HUES64 (cell line): ENCODE results near the gene MT4.

Experiments used
- H3K27ac ChIP-seq: 2 replicates; pipeline ENCODE4 v1.7.0; 2013; ENCODE audit warnings: low read depth, low read length, inconsistent platforms
- H3K27me3 ChIP-seq: 2 replicates; pipeline ENCODE4 v1.6.1; 2013; ENCODE audit warnings: mild to moderate bottlenecking, low read length; ENCODE audit not compliant: insufficient read depth
- H3K36me3 ChIP-seq: 2 replicates; pipeline ENCODE4 v1.6.1; 2013; ENCODE audit warnings: mild to moderate bottlenecking, low read length; ENCODE audit not compliant: insufficient read depth
- H3K4me1 ChIP-seq: 2 replicates; pipeline ENCODE4 v1.6.1; 2013; ENCODE audit warnings: mild to moderate bottlenecking, low read length, moderate library complexity; ENCODE audit not compliant: insufficient read depth
- H3K4me3 ChIP-seq: 2 replicates; pipeline ENCODE4 v1.5.1; 2013; ENCODE audit warnings: mild to moderate bottlenecking, low read length, moderate library complexity
- H3K9ac ChIP-seq: 2 replicates; pipeline ENCODE4 v1.6.1; 2013; ENCODE audit warnings: mild to moderate bottlenecking, low read depth, low read length
- H3K9me3 ChIP-seq: 2 replicates; pipeline ENCODE4 v1.6.1; 2013; ENCODE audit warnings: low read depth, low read length; ENCODE audit not compliant: insufficient read depth
- WGBS: fragments of 150-250, 120-280 bp; methylation state at CpG from one replicate; pipeline ENCODE4 v1.1.7; 2013; ENCODE audit warnings: missing lambda C conversion rate; 5-methylcytosine and 5-hydroxymethylcytosine counted together

Gene MT4

GRCh38 chr16:56539656-56540055 is 25.2 kb upstream of the MT4 start:
- Histone ChIP-seq H3K36me3 (no peaks in the 10 kb centered on the region), H3K9ac (no peak overlapping the region), H3K27me3 (peaks cover 5% of the 10 kb centered on the region), H3K9me3 (no peaks in the 10 kb centered on the region), H3K27ac (no peak overlapping the region), H3K4me1 (no peaks in the 10 kb centered on the region), H3K4me3 (no peak overlapping the region)
- WGBS = 86% methylated on average over 4 of the region's 4 CpGs

GRCh38 chr16:56542039-56542438 is 22.8 kb upstream of the MT4 start:
- Histone ChIP-seq H3K27me3 (no peaks in the 10 kb centered on the region; the same call in 1 of the 2 replicates), H3K4me1 (peaks cover 5% of the 10 kb centered on the region), H3K27ac (no peak overlapping the region), H3K9ac (no peak overlapping the region), H3K36me3 (no peaks in the 10 kb centered on the region), H3K4me3 (no peak overlapping the region), H3K9me3 (no peaks in the 10 kb centered on the region)
- WGBS = 88% methylated on average over 2 of the region's 2 CpGs

GRCh38 chr16:56547120-56547948 is 17.5 kb upstream of the MT4 start:
- peak overlapping the region; percentile 31 for H3K4me3 ChIP-seq
- H3K27ac ChIP-seq = peak overlapping the region; percentile 87
- peak overlapping the region; percentile 15; the same call in 1 of the 2 replicates for H3K9ac ChIP-seq
- no peaks in the 10 kb centered on the region; the same call in 1 of the 2 replicates for H3K27me3 ChIP-seq
- 13% methylated on average over 12 of the region's 12 CpGs for WGBS
- no peaks in the 10 kb centered on the region for H3K36me3 ChIP-seq
- peaks cover 22% of the 10 kb centered on the region for H3K4me1 ChIP-seq
- H3K9me3 ChIP-seq = no peaks in the 10 kb centered on the region

DNA sequence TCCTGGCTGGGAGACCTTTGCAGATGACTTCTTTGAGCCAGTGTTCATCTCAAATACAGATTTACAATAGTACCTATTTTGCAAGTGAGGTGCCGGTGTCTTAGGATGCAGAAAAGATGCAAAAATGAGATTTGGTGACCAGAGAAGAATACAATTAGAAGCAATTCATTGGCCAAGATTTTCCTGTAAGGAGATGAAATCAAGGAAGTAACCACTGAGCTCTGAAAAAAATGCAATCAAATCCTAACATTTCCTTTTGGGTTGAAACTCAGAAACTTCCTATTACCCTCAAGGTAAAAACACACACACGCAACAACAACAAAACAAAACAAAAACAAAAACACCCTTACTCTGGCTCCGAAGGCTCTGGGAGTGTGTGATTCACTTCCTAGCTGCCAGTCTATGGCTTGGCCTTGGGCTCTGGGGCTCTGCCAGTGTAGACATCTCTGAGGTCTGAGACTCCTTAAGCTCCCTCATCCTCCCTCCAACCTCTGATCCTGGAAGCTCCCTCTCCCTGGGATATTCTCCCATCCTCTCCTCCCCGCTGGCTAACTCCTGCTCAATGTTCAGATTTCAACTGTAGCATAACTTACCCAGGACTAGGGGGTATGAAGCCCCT is 16.8 kb upstream of the MT4 start:
- Histone ChIP-seq H3K27ac (peak overlapping the region; percentile 87; the same call in 1 of the 2 replicates), H3K9ac (0 out of 2 replicates have a peak overlapping the region, but pooled peaks have one; percentile 3), H3K4me3 (peak overlapping the region; percentile 31; the same call in 1 of the 2 replicates), H3K27me3 (no peaks in the 10 kb centered on the region; the same call in 1 of the 2 replicates), H3K4me1 (peaks cover 22% of the 10 kb centered on the region), H3K9me3 (no peaks in the 10 kb centered on the region), H3K36me3 (no peaks in the 10 kb centered on the region)
- WGBS = 69% methylated on average over 4 of the region's 4 CpGs

DNA sequence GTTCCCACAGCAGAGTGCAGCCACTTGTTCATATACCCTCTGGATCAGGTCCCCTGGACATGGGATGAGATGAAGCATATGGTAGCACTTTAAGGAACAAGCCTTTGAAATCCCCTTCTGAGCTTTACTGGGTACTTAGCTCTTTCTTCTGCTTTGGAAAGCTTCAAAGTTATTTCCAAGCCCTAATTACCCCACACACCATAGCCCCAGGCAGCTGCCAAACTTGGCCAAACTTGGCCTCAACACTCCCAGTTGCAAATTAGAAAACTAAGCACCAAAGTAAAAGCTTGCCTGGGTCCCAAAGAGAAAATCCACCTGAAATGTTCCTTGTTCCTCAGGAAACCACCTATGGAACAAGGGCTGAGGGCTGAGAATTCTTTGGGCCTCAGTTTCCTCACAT is 15.7 kb upstream of the MT4 start:
- Histone ChIP-seq H3K27ac (no peak overlapping the region), H3K9me3 (no peaks in the 10 kb centered on the region)

GRCh38 chr16:56549744-56550385 is 15.0 kb upstream of the MT4 start:
- Histone ChIP-seq H3K27ac (no peak overlapping the region), H3K4me3 (no peak overlapping the region), H3K9ac (no peak overlapping the region), H3K27me3 (no peaks in the 10 kb centered on the region; the same call in 1 of the 2 replicates), H3K9me3 (no peaks in the 10 kb centered on the region), H3K4me1 (peaks cover 22% of the 10 kb centered on the region), H3K36me3 (no peaks in the 10 kb centered on the region)
- 95% methylated on average over 4 of the region's 5 CpGs for WGBS

More for the DNA sequence above, 15.7 kb upstream of the MT4 start:
- H3K4me3 ChIP-seq = no peak overlapping the region
- no peak overlapping the region for H3K9ac ChIP-seq
- H3K27me3 ChIP-seq = no peaks in the 10 kb centered on the region; the same call in 1 of the 2 replicates
- H3K36me3 ChIP-seq = no peaks in the 10 kb centered on the region
- peaks cover 22% of the 10 kb centered on the region for H3K4me1 ChIP-seq

DNA sequence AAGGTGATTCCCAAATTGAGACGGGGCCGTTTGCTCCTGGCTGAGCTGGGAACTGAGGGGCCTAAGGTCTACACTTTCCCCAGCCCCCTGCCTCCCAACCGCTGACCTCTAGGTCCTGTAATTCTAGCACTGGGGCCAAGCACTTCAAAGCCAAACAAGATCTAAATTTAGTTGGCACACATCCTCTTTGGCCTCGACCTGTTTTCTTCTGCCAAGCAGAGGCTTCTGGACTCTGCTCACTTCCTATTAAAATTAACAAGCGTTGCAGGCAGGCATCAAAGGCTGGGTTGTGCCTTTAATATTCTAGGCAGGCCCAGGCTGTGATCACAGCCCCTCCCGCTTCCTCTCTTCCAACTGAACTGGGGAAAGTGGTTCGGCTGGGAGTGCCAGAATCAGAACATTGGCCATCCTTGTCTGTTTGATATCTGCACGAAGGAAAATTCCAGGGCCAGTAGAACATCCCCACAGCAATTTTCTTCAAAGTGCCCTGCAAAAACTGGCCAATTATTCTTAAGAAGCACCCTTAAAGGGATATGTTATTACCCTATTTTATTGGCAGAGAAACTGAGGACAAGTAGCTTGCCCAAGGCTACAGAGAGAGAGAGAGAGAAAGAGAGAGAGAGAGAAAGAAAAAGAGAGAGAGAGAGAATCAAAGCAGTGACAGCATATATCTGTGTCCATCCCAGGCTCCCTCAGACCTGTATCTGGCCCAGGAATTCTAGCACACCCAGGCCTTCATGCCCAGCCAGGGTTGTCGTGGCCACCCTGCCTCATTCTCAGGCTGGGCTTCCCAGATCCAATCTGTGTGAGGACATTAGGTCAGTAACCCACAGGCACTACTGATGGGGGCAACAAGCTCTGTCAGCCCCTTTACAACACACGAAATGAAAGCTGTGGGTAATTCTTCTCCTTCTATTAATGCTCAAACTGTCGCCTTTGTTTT is 12.8 kb upstream of the MT4 start:
- WGBS = 77% methylated on average over 10 of the region's 11 CpGs
- no peaks in the 10 kb centered on the region for H3K36me3 ChIP-seq

GRCh38 chr16:56554441-56554840 is 10.4 kb upstream of the MT4 start:
- Histone ChIP-seq H3K27me3 (no peaks in the 10 kb centered on the region), H3K9ac (no peak overlapping the region), H3K4me1 (no peaks in the 10 kb centered on the region), H3K4me3 (no peak overlapping the region), H3K36me3 (no peaks in the 10 kb centered on the region), H3K9me3 (no peaks in the 10 kb centered on the region), H3K27ac (no peak overlapping the region)
- 91% methylated on average over 10 of the region's 10 CpGs for WGBS

More for the DNA sequence above, 12.8 kb upstream of the MT4 start:
- Histone ChIP-seq H3K27me3 (no peaks in the 10 kb centered on the region), H3K27ac (no peak overlapping the region), H3K9ac (no peak overlapping the region), H3K4me1 (peaks cover 17% of the 10 kb centered on the region), H3K4me3 (no peak overlapping the region), H3K9me3 (no peaks in the 10 kb centered on the region)

DNA sequence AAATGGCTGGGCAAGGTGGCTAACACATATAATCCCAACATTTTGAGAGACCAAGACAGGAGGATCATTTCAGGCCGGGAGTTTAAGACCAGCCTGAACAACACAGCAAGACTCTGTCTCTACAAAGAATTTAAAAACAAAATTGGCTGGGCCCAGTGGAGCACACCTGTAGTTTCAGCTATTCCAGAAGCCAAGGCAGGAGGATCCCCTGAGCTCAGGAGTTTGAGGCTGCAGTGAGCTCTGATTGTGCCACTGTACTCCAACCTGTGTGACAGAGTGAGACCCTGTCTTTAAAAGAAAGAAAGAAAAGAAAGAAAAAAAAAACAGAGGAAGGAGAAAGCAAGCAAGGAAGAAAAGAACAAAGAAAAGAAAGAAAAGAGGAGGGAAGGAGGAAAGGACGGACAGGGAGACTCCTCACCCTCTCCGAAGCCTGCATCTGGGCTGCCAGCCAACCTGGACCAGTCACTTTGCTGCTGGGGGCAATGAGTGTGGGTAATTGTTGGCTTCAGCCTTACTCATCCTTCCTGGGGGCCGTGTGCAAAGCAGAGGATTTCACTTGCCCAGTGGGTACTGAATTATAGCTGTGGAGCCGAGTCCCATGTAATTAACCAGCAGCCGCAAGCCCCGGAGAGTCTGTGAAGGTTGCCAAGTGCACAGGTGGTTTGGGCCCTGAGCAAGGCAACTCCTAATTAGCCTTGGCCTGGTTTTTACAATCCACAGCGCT is 6.7 kb upstream of the MT4 start:
- no peaks in the 10 kb centered on the region for H3K4me1 ChIP-seq
- 89% methylated on average over 8 of the region's 8 CpGs for whole genome bisulfite sequencing

DNA sequence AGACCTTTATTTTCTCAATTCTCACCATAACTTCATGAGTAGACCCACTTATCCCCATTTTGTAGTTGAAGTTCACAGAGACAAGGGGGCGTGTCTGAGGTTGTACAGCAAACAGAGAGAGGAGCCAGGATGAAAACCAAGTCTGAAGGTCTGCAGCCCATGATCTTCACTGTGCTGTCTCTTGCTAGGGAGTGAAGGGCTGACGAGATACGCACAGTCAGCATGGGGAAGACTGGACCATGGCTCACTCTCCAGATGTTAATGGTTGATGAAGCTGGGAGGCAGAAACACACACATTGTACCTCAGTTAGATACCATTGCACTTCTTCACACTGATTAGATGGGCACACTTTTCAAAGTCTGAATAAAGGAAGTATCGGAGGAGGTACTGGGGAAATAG is 5.8 kb upstream of the MT4 start:
- Histone ChIP-seq H3K4me1 (no peaks in the 10 kb centered on the region), H3K4me3 (no peak overlapping the region), H3K9me3 (no peaks in the 10 kb centered on the region), H3K9ac (no peak overlapping the region), H3K27ac (no peak overlapping the region), H3K27me3 (no peaks in the 10 kb centered on the region), H3K36me3 (no peaks in the 10 kb centered on the region)
- 91% methylated on average over 4 of the region's 4 CpGs for WGBS

More for the DNA sequence above, 6.7 kb upstream of the MT4 start:
- H3K27ac ChIP-seq = no peak overlapping the region
- H3K9me3 ChIP-seq = no peaks in the 10 kb centered on the region
- H3K4me3 ChIP-seq = no peak overlapping the region
- no peak overlapping the region for H3K9ac ChIP-seq
- H3K27me3 ChIP-seq = no peaks in the 10 kb centered on the region
- no peaks in the 10 kb centered on the region for H3K36me3 ChIP-seq
